Endometrial microvascular endothelial cells (primary cell): ENCODE results near the gene RALGAPB. TPM values are rescaled to one million over a fixed set of nuclear protein-coding genes. Genes with fewer than 3 reads are reported as not detected.
"Not testable (repeated sequence)": the region's sequence is repeated elsewhere in the genome, so short reads cannot be mapped to it uniquely, and the experiment has no call there.

Source experiments
- in situ Hi-C: cut with HindIII; loops from 2 replicates; pipeline ENCODE4 v1.10.0; 2017; ENCODE audit warnings: low sequenced_read_pairs, low pct_unique_long_range_greater_than_20kb; ENCODE audit errors: inconsistent ontology term
- total RNA-seq: library from RNA; depleted of rRNA; stranded (reverse); fragments of >200 nt; gene quantifications from one replicate; pipeline ENCODE4 v1.2.3, GENCODE V29; 2015; ENCODE audit errors: inconsistent ontology term

The RALGAPB gene
- total RNA-seq, 1 donor from 2014 or later: 24.3 TPM

DNA sequence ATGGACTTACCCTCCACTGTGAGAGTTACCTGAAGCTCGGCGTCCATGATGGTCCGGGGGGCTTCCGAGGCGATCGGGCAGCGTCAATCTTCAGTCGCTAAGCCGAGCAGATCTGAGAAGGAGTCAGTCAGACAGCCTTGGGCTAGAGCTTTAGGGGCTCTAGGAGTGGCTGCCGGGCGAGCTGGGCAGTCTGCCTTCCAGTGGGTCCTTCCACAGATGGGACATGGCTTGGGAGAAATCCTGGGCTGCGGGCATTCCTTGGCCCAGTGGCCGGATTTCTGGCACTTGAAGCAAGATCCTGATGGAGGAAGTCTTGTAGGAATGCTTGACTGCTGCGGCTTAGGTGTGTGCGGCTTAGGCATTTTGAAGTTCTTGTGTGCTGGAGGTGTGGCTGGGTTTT lies 123.2 kb downstream of the RALGAPB start:
- in situ Hi-C loops: not testable (repeated sequence)

DNA sequence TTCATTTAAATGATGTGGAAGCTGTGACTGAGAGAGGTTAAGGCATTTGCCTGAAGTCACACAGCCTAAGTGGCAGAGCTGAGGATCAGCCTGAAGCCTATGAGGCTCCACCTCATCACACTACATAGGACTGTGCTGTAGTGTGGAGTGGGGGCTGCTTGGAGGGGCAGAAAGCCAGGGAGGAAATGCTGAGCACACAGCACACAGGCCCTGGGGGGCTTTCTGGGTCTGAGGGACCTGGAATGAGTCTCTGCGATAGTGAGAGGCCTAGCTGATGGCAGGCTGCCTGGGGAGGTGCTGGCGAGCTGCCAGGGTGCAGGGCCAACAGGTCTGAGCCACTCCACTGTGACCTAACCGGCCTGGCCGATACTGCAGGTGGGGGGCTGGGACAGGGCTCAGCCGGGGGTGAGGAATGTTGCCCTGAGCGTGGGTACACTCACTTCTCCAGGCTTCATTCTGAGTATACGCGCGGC lies 126.8 kb downstream of the RALGAPB start:
- in situ Hi-C loops: no loop called here

DNA sequence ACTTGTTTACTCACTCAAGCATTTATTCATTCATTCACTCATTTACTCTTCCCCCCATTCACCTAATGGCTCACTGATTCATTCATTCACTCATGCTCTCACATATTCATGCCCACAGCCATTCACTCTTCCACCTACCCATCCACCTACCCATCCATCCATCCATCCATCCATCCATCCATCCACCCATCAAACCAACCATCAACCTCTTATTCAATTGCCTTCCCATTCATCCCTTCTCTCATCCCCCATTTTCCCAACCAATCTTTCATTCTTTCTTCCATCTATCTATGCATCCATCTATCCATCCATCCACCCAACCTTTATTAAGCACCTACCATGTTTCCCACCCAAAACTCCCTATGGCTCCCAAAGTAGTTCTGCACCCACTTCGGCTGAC lies 127.4 kb downstream of the RALGAPB start:
- in situ Hi-C loops: no loop called here

DNA sequence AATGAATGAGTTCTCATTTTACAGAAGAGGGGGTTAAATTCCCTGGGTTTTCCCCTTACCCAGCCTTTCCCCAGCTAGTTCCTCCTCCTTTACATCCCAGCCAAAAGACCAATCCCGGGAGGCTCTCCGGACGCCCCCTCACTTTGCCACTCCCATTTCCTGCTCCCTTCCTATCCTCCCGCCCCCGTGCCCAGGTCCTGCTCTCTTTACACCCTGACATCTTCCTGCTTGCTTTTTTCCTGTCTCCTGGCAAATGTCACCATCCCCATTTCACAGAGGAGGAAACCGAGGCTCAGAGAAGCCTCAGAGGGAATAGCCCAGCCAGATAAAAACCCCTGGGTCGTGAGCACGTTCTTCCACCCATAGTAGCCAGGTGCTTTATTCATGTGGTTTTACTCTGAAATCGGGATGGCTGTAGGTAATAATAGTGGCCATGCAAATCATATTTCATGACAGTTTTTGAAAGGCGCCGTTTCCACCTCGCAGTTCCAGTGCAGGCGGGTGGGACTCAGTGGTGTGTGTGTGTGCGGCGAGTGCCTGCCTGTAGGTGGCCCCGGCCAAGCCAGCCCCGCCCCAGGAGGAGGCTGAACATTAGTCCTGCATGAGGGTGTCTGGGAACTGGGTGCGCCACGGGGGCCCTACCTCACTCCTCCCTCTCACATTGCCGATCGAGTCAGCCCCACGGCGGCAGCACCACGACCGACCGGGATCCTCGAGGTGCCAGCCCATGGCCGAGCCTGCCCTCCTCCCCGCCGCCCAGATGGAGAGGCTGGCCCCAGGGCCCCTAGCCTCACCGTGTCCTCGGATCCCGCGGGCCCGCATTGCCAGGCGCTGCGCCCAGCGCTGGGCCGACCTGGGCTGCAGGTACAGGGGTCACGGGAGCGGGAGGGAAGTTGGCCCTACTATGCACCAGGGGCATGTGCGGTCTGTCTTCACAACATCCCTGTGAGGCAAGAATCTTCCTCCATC lies 128.9 kb downstream of the RALGAPB start, which contains the start of gene ARHGAP40:
TSS of gene ARHGAP40 (plus strand) at position 594 of the 969 bp plus-strand sequence.
- in situ Hi-C loops: no loop called here

DNA sequence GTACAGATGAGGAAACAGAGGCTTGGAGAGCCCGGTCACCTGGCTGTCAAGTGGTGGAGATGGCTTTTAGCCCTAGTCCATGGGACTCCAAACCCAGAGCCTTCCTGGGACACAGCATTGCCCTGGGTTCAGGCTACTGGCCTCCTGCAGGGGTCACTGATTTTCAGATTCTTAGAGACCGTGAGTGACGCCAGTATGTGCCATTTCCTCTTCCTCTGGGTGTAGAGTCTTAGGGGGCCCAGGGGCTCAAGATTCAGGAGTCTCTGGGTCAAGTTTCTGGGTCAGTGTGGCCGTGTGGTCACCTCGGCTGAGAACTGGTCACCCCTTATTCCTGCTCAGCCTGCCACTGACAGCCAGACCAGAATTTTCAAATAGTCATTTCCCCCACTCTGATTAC lies 129.5 kb downstream of the RALGAPB start:
- in situ Hi-C loops: no loop called here

DNA sequence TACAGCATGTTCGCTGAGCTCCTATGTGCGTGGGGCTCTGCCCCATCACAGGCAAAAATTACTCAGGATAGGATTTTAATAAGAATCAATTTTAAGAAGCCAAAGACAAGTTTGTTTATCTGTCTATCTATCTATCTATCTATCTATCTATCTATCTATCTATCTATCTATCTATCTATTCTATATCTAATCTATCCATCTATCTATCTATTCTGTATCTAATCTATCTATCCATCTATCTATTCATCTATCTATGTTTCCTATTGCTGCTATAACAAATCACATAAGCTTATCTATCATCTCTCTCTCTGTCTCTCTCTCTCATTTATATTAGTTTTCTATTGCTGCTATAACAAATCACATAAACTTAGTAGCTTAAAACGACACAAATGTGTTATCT lies 130.6 kb downstream of the RALGAPB start:
- in situ Hi-C loops: no loop called here

DNA sequence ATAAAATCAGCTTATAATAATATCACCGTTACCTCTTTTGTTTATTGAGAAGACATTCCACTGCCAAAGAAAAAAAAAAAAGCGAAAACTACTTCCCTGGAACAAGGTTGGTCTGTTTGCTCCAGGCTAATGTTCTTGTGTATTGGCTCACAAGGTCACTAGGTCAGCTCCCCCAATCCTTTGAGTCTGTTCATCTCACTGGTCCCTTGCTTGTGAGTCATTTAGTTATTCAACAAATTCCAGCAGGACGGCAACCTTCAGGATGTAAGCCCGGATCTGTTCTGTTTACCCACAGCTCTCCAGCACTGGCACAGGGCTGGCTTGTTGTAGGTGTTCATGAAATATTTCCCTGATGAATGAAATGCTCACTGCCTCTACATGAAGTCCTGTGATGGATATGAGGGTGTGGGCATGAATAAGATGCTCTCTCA lies 132.2 kb downstream of the RALGAPB start:
- in situ Hi-C loops: no loop called here

DNA sequence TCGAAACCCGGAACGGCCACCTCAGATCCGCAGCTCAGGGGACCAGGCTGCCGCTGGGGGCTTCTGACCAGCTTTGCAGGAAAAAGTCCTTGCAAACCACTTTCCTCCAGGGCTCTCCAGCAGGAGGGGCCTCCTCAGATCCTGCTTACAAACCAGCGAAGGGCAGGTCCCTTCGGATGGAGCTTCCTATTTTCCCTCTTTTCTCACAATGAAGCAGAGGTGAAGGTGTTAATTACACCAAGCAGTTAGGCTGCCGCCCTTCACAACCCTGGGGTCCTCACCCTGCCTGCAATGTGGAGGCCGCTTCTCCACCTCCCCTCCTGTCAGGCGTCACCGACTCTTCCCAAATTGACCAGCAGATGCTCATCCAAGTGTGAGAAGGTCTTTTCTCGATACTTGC lies 134.7 kb downstream of the RALGAPB start:
- in situ Hi-C loops: no loop called here

DNA sequence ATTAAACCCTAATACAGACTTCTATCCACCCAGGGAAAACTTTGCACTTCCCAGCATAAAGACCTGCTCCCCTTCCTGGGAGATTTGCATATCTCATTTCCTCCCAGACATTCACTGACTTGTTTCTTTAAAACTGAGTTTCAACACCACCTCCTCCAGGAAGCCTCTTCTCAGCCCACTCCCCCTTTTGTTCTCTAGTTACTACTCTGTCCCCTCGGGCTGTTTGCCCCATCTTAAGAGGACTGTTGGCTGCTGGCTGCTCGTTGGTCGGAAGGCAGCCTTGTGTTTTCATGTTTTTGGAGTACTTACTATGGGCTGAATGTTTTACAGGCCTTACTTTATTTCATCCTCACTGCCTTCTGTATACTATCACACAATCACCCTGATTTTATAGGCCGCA lies 135.5 kb downstream of the RALGAPB start:
- in situ Hi-C loops: no loop called here

DNA sequence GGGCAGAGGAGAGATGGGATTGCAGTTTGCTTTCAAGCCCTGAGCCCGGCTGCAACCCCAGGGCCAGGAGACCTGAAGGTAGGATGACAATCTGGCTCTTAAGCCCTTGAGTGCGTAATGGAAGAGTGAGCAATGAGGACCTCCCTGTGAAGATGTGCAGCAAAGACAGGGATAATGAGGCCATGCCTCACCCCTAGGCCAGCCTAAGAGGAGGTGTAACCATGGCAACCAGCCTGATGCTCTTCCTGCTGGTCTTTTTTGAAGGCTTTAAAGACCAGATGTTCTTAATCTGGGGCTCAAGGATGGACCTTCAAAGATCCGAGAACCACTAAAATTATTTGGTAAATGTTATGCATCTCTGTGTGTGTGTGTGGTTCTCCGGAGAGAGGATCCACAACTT lies 137.2 kb downstream of the RALGAPB start:
- in situ Hi-C loops: no loop called here

DNA sequence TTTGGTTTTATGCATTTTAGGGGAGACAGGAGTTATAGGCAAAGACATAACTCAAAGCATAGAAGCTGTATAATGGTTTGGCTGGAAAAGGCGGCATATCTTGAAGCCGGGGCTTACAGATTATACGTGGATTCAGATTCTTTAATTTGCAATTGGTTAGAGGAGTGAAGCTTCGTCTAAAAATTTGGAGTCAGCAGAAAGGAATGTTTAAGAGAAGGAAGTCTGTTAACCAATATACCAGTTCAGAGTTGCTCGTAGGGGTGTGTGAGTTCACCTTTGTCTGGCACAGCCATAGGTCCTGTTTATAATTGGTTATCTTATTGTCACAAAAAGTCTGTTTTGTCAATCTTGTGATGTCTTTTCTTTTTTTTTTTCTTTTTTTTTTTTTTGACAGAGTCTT lies 137.9 kb downstream of the RALGAPB start:
- in situ Hi-C loops: no loop called here

DNA sequence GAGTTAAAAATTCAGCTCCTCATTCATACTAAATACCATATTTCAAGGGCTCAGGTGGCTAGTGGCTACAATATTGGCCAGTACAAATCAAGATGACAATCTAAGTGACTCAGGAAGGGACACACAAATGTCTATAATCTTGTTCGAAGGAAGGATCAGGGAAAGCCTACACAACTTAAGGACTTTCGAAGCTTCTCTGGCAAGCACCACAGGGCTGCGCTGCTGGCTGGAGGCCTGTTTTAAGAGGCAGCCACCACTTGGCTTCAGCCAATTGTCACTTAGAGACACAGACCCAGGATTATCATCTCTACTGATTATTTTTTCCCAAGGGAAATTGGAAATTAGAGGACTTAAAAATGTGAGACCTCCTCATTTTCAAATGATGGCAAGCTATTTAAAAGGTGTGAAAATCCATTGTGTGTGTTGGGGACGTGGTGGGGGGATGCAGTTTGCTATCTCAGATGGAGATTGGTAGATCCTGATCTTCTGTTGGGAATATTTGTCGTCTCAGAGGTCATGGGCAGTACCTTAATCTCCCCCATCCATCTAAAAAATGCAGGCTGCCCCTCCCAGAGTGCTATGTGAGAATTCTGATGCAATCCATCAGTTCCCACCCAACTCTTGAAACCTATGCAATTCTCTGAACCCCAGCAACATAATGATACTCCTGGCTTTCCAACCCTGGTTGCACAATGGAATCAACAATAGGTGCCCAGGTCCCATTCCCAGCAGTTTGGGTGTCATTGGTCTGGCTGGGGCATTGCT lies 140.3 kb downstream of the RALGAPB start:
- in situ Hi-C loops: no loop called here

DNA sequence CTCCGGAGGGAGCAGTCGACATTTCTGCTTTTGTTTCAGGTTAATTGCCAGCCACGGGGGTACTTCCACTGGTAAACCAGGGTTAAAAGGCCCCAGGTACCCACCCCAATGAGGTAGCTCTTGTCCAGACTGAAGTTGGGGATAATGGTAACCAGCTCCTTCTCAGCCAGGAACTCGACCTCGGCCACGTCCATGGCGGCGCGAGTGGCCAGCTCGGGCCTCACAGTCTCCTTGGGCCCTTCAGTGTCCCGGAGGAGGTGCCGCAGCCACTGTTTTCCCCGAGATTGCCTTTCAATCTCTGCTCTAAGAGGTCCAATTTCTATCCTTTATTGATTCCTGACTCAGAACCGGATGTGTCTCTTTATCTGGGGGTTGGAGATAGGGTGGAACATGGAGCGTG lies 142.6 kb downstream of the RALGAPB start:
- in situ Hi-C loops: no loop called here

DNA sequence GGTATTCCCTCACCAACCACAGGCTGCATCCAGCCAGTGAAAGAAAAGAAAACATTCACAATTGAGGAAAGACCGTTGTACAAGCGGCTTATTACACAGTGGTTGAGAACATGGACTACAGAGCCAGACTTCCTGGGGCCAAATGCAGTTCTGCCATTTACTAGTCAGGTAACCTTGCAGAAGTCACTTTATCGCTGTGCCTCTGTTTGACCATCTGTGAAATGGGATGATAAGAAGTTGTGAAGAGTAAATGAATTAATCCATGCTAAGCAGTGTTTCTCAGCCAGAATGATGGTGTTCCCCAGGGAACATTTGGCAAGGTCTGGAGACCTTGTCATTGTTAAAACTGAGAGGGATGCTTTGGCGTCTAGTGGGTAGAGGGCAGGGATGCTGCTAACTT lies 143.8 kb downstream of the RALGAPB start:
- in situ Hi-C loops: no loop called here

DNA sequence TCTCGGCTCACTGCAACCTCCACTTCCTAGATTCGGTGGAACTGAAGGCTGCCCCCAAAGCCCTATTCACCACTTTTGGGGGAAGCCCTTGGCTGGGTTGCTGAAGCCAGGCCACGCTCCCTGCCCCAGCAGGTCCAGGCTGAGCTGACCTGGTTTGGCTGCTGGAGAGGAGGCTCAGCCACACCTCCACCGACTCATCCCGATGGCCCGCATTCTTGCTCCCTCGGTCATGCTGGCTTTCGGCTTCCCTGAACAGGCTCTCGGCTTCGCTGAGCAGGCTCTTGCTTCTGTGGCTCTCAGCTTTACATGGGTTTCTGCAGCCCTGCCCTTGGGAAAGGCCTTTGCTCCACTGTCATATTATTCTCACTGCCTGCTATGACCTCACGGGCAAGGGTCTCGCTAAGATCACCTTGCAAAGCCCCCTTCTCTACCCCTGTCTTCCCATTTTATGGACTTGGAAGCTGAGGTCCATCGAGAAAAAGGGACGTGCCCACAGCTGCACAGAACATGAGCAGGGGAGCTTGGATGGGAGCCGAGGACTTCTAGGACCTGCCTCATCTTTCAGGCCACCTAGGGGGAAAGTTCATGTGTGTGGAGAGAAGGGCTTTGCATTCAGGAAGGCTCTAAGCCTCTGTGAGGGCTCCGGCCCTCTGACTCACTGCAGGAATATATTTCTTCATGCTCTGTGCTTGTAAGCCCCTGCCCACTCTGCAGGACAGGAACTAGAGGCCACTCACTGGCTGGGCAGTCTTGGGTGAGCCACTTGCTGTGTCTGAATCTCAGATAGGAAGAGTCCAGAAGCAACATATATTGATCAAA lies 144.6 kb downstream of the RALGAPB start:
- in situ Hi-C loops: no loop called here

DNA sequence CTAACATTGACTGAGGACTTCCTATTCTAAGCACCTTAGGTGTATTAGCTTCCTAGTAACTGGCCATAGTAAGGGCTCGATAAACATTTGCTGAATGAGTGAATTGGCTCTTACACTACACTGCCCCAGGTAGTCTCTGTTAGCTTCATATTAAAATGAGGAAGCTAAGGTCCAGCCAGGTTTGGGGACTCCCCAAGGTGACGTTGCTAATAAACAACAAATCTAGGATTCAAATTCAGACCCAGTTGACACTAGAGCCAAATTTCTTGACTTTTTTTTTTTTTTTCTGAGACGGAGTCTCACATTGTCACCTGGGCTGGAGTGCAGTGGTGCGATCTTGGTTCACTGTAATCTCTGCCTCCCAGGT lies 145.2 kb downstream of the RALGAPB start:
- in situ Hi-C loops: no loop called here

DNA sequence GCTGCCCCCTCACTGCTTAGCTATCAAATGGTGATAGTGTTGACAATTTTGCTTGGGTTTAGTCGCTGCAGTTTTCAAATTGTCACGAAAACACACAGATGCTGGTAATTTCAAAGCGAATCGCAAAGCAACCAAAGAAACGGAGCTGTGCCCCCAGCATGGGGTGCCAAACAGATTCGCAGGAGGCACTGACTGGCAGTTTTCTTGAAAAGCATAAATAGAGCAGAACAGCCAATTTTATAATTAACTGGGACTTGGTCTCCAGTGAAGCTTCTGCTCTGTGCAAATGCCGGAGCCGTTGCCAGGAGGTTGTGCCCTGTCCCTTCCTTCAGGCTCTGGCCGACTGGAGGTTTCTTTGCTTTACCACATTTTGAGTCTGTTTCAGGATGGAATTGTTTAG lies 147.8 kb downstream of the RALGAPB start:
- in situ Hi-C loops: no loop called here

DNA sequence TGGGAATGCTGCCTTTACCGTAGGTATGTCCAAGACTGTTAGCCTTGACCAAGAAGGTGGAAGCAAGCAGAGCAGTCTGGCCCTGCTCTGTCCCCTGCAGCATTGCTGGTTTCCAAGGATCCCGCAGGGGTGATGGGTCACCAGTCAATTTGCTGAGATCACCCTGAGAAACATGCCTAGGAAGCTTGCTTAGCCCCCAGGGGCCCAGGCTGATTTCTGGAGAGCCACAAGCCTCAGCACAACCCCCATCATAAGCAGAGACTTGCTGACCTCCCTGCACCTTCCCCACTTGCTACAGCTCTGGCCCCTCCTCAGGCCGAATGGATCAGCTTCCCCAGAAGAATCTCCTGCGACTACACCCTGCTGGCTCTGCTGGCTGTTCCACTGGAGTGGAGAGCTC lies 150.4 kb downstream of the RALGAPB start:
- in situ Hi-C loops: no loop called here

DNA sequence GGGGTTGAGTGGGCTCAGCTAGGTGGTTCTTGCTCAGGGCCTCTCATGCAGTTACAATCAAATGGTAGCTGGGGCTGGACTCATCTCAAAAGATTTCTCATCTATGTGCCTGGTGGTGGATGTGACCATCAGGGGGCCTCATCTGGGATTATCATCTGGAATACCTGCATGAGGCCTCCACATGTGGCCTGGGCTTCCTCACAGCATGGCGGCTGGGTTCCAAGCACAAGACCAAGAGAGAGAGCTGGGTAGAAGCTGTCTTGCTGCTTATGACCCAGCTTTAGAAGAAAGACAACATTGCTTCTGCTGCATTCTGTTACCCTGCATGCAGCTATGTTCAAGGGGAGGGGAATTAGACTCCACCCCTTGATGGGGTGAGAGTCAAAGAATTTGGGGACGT lies 151.4 kb downstream of the RALGAPB start:
- in situ Hi-C loops: no loop called here
